H1 (cell line): ENCODE measurements around the gene ZNF212. TPM values are rescaled to one million over a fixed set of nuclear protein-coding genes. Genes with fewer than 3 reads are reported as not detected.

Experiments
- CTCF ChIA-PET: fragments of 300-600 bp; sonication (Branson Sonifier 250); formaldehyde crosslinking; loops from one replicate; lab custom pipeline; 2021; ENCODE audit not compliant: partially characterized antibody; lab: Charles Lee
- POLR2A ChIA-PET: fragments of 300-600 bp; sonication (Branson Sonifier 250); formaldehyde crosslinking; loops from one replicate; lab custom pipeline; 2021; ENCODE audit warnings: inconsistent platforms; ENCODE audit not compliant: partially characterized antibody; lab: Charles Lee
- DNase-seq, 2 experiments: peaks; one replicate each; pipeline versions ENCODE4 v3.0.0 to v3.0.0-alpha.2; 2010 to 2022; ENCODE audit warnings: low spot score in 2 of 2, low read depth in 1 of 2, mixed read lengths in 1 of 2
- FAIRE-seq: peaks from 2 replicates; lab custom pipeline; 2011; peaks lifted over from hg19 to GRCh38; lab: Jason Lieb, UNC
- H2AFZ ChIP-seq: 2 replicates; pipeline ENCODE4 v1.8.1; 2012; ENCODE audit warnings: low read length, inconsistent platforms
- H2AK5ac ChIP-seq: 2 replicates; pipeline ENCODE4 v1.6.1; 2013; ENCODE audit warnings: low read depth, low read length
- H2BK120ac ChIP-seq: replicated peaks from 2 replicates; pipeline ENCODE3; 2013; ENCODE audit warnings: low read depth, low read length, inconsistent platforms
- H2BK12ac ChIP-seq: 2 replicates; pipeline ENCODE4 v1.6.1; 2013; ENCODE audit warnings: low read depth, low read length
- H2BK15ac ChIP-seq: 2 replicates; pipeline ENCODE4 v1.6.1; 2013; ENCODE audit warnings: low read length
- H2BK20ac ChIP-seq: 2 replicates; pipeline ENCODE4 v1.6.1; 2013; ENCODE audit warnings: low read length
- H2BK5ac ChIP-seq: 2 replicates; pipeline ENCODE4 v1.6.1; 2013; ENCODE audit warnings: low read depth, low read length
- H3K14ac ChIP-seq: 2 replicates; pipeline ENCODE4 v1.6.1; 2013; ENCODE audit warnings: inconsistent platforms; ENCODE audit not compliant: insufficient read length
- H3K18ac ChIP-seq: 2 replicates; pipeline ENCODE4 v1.6.1; 2013; ENCODE audit warnings: low read length; ENCODE audit errors: extremely low read depth
- H3K23ac ChIP-seq: 2 replicates; pipeline ENCODE4 v1.6.1; 2013; ENCODE audit warnings: inconsistent platforms; ENCODE audit not compliant: insufficient read length
- H3K23me2 ChIP-seq: 2 replicates; pipeline ENCODE4 v1.6.1; 2013; ENCODE audit warnings: low read depth, low read length
- H3K27ac ChIP-seq: 2 replicates; pipeline ENCODE4 v1.6.1; 2011; ENCODE audit warnings: low read depth, low read length, inconsistent platforms
- H3K27me3 ChIP-seq, 4 experiments: replicated peaks in 1 of 4; 1 replicate in 1 of 4; 2 replicates in 3 of 4; pipeline versions ENCODE4 v1.6.1 to v1.8.1; 2011 to 2013; ENCODE audit warnings: low read length in 3 of 4, mild to moderate bottlenecking in 3 of 4, inconsistent platforms in 2 of 4, mixed read lengths in 2 of 4, moderate library complexity in 1 of 4; ENCODE audit not compliant: control insufficient read depth in 3 of 4, insufficient read depth in 3 of 4; ENCODE audit errors: extremely low read depth in 1 of 4
- H3K36me3 ChIP-seq, 4 experiments: 2 replicates each; pipeline versions ENCODE4 v1.6.1 to v1.8.1; 2011 to 2013; ENCODE audit warnings: mild to moderate bottlenecking in 4 of 4, low read length in 3 of 4, moderate library complexity in 2 of 4, control low read depth in 1 of 4, inconsistent platforms in 1 of 4; ENCODE audit not compliant: insufficient read depth in 4 of 4, control insufficient read depth in 2 of 4
- H3K4ac ChIP-seq: replicated peaks from 2 replicates; pipeline ENCODE3; 2013; ENCODE audit warnings: low read length, low read depth, mixed read lengths, inconsistent platforms; ENCODE audit not compliant: insufficient read length
- H3K4me1 ChIP-seq, 4 experiments: replicated peaks in 1 of 4; 1 replicate in 1 of 4; 2 replicates in 3 of 4; pipeline versions ENCODE4 v1.6.1 to v1.8.1; 2011 to 2013; ENCODE audit warnings: low read length in 3 of 4, inconsistent platforms in 2 of 4, mixed read lengths in 1 of 4; ENCODE audit not compliant: insufficient read depth in 4 of 4, control insufficient read depth in 3 of 4
- H3K4me2 ChIP-seq, 2 experiments: 2 replicates each; pipeline versions ENCODE4 v1.6.1 to v1.8.1; 2011 to 2013; ENCODE audit warnings: low read depth in 2 of 2, low read length in 2 of 2, control low read depth in 1 of 2, inconsistent platforms in 1 of 2, mild to moderate bottlenecking in 1 of 2; ENCODE audit not compliant: insufficient read depth in 1 of 2
- H3K4me3 ChIP-seq, 4 experiments: fragments of 200-600, 300-600 bp in 1 of 4; sonication (generic), shearing (Covaris generic), sonication (Bioruptor Twin) in 1 of 4; 2 replicates each; pipeline versions ENCODE4 v1.5.1 to v1.8.1; 2011 to 2016; ENCODE audit warnings: low read length in 4 of 4, low read depth in 3 of 4, control low read depth in 2 of 4, inconsistent platforms in 2 of 4, mild to moderate bottlenecking in 2 of 4, mixed read lengths in 1 of 4, moderate library complexity in 1 of 4; ENCODE audit not compliant: insufficient read depth in 2 of 4; ENCODE audit errors: extremely low read depth in 1 of 4
- H3K56ac ChIP-seq: replicated peaks from 2 replicates; pipeline ENCODE3; 2013; ENCODE audit warnings: low read depth, mild to moderate bottlenecking, mixed read lengths, low read length, inconsistent platforms; ENCODE audit not compliant: insufficient read length
- H3K79me1 ChIP-seq: 2 replicates; pipeline ENCODE4 v1.6.1; 2013; ENCODE audit warnings: low read depth, low read length, control low read depth
- H3K79me2 ChIP-seq, 2 experiments: 2 replicates each; pipeline versions ENCODE4 v1.6.1 to v1.8.1; 2012 to 2013; ENCODE audit warnings: low read length in 2 of 2, mild to moderate bottlenecking in 2 of 2, inconsistent platforms in 1 of 2; ENCODE audit not compliant: insufficient read depth in 2 of 2, control insufficient read depth in 1 of 2
- H3K9ac ChIP-seq, 4 experiments: replicated peaks in 1 of 4; 1 replicate in 1 of 4; 2 replicates in 3 of 4; pipeline versions ENCODE4 v1.6.1 to v1.8.1; 2011 to 2013; ENCODE audit warnings: low read depth in 3 of 4, low read length in 3 of 4, control low read depth in 2 of 4, mild to moderate bottlenecking in 2 of 4, moderate library complexity in 2 of 4, inconsistent platforms in 1 of 4; ENCODE audit errors: extremely low read depth in 1 of 4
- H3K9me3 ChIP-seq, 2 experiments: 2 replicates each; pipeline versions ENCODE4 v1.6.1 to v1.8.1; 2012 to 2013; ENCODE audit warnings: mild to moderate bottlenecking in 2 of 2, moderate library complexity in 2 of 2, control low read depth in 1 of 2, inconsistent platforms in 1 of 2, low read depth in 1 of 2, low read length in 1 of 2, mixed read lengths in 1 of 2; ENCODE audit not compliant: insufficient read depth in 2 of 2
- H4K20me1 ChIP-seq, 2 experiments: replicated peaks in 1 of 2; 2 replicates each; pipeline versions ENCODE3 to v1.8.1; 2011 to 2013; ENCODE audit warnings: inconsistent platforms in 2 of 2, low read length in 2 of 2, mild to moderate bottlenecking in 1 of 2; ENCODE audit not compliant: insufficient read depth in 2 of 2, control insufficient read depth in 1 of 2
- H4K5ac ChIP-seq: 2 replicates; pipeline ENCODE4 v1.6.1; 2013; ENCODE audit warnings: low read length, low read depth, mixed read lengths, inconsistent platforms; ENCODE audit not compliant: insufficient read length
- H4K8ac ChIP-seq: 2 replicates; pipeline ENCODE4 v1.8.0; 2013; ENCODE audit warnings: mild to moderate bottlenecking, moderate library complexity, low read length, inconsistent platforms; ENCODE audit not compliant: insufficient read depth; ENCODE audit errors: extremely low read depth
- H4K91ac ChIP-seq: replicated peaks from 2 replicates; pipeline ENCODE3; 2013; ENCODE audit warnings: low read length, mixed read lengths, inconsistent platforms; ENCODE audit not compliant: insufficient read length
- CBX5 ChIP-seq: fragments of 300-800, 300-1000 bp; sonication (generic); IDR thresholded peaks from 2 replicates; pipeline ENCODE4 v1.7.1; 2016; ENCODE audit warnings: antibody characterized with exemption, low read length, low read depth
- CTBP2 ChIP-seq: IDR thresholded peaks from 2 replicates; pipeline ENCODE4 v1.7.0; 2011; ENCODE audit warnings: borderline replicate concordance, mild to moderate bottlenecking, moderate library complexity, mixed read lengths, low read length; ENCODE audit not compliant: insufficient read depth, insufficient read length
- GABPA ChIP-seq: IDR thresholded peaks from 2 replicates; pipeline ENCODE4 v1.6.1; 2011; ENCODE audit warnings: mild to moderate bottlenecking, low read length, moderate library complexity, borderline replicate concordance; ENCODE audit not compliant: insufficient read depth
- NRF1 ChIP-seq: IDR thresholded peaks from 2 replicates; pipeline ENCODE4 v1.6.1; 2011; ENCODE audit warnings: mild to moderate bottlenecking, low read depth, low read length, improper control_type of control experiment
- SP1 ChIP-seq: IDR thresholded peaks from 2 replicates; pipeline ENCODE4 v1.6.1; 2011; ENCODE audit warnings: low read depth, low read length
- SP2 ChIP-seq: IDR thresholded peaks from 2 replicates; pipeline ENCODE4 v1.6.1; 2012; ENCODE audit warnings: mild to moderate bottlenecking, low read length, inconsistent platforms
- TAF1 ChIP-seq: IDR thresholded peaks from 2 replicates; pipeline ENCODE4 v1.6.1; 2011; ENCODE audit warnings: mild to moderate bottlenecking, low read depth, low read length
- TAF7 ChIP-seq: optimal IDR thresholded peaks from 2 replicates; pipeline ENCODE3; 2011; ENCODE audit warnings: low read depth, mild to moderate bottlenecking, inconsistent platforms, low read length, moderate library complexity, borderline replicate concordance
- TEAD4 ChIP-seq: IDR thresholded peaks from 2 replicates; pipeline ENCODE4 v1.6.1; 2012; ENCODE audit warnings: low read depth, low read length, inconsistent platforms, mixed read lengths
- WGBS, 2 experiments: shearing (Covaris generic) in 1 of 2; methylation state at CpG; one replicate each; pipeline versions ENCODE4 v1.1.6 to v1.1.7; 2013 to 2015; ENCODE audit warnings: low lambda C conversion rate in 2 of 2, mixed read lengths in 2 of 2, inconsistent platforms in 1 of 2, low coverage in 1 of 2, missing lambda C conversion rate in 1 of 2; ENCODE audit not compliant: insufficient replicate concordance in 2 of 2, insufficient coverage in 1 of 2, insufficient read length in 1 of 2; ENCODE audit errors: extremely low coverage in 1 of 2, missing lambda C conversion rate in 1 of 2; 5-methylcytosine and 5-hydroxymethylcytosine counted together
- polyA plus RNA-seq, 7 experiments: library from polyadenylated mRNA; depleted of rRNA in 3 of 7; stranded (reverse) in 5 of 7; unstranded in 2 of 7; fragments of >200 nt in 5 of 7; fragments of 200-250 nt in 2 of 7; gene quantifications; 1 replicate in 5 of 7; 2 replicates in 1 of 7; 4 replicates in 1 of 7; pipeline versions ENCODE4 v1.2.1 to v1.2.3, GENCODE V29; 2011 to 2013; ENCODE audit warnings: missing spikeins in 2 of 7, mixed read lengths in 2 of 7
- total RNA-seq: library from RNA; stranded (reverse); fragmentation: NEBNext Ultra II Directional; extraction: Animal tissue kit (Norgen Biotek cat#: 25700); gene quantifications from 2 replicates; pipeline ENCODE4 v1.2.1, GENCODE V29; 2021
- TF ChIP-seq, protein P1 (sequence below): IDR thresholded peaks from 2 replicates; pipeline ENCODE4 v1.6.1; 2012; ENCODE audit warnings: inconsistent platforms
- TF ChIP-seq, protein P2 (sequence below): IDR thresholded peaks from 2 replicates; pipeline ENCODE4 v1.6.1; 2012; ENCODE audit warnings: inconsistent platforms

ZNF212 gene
- total and polyA plus RNA-seq, 2 of the 8 experiments (the other 6 are each of a cell fraction or from before 2014, with no cell fraction given), result 6.7 to 19.3 TPM

DNA sequence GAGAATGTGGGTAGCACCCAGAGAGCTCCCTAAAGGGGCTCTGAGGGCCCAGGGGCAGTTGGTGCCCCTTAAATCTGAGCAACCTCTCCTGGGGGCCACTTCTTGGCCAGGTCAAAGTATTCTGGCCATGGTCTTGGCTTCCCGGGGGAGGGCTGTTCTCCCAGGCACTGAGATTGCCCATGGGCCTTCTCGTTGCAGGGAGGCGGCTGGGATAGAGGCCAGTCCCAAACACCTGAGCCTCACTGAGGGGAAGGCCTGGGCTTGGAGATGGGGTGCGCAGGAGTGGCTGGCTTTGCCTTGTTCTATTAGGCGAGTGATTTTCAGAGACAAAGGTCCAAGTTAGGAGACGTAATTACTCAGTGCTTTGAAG lies 56.0 kb downstream of the ZNF212 start:
- Histone ChIP-seq H3K79me1 (no peaks in the 10 kb centered on the region), H3K4me1 (0 out of 7 replicates have a peak, but pooled peaks cover 0 to 2% (median 0%) of the 10 kb centered on the region in 4 experiments), H2AFZ (no peak overlapping the region), H3K56ac (no peak overlapping the region), H3K9me3 (peaks cover 0 to 6% of the 10 kb centered on the region in 2 experiments; a peak in 1 of 4 replicates), H3K23me2 (no peaks in the 10 kb centered on the region), H3K4me3 (no peak overlapping the region), H2BK15ac (no peak overlapping the region), H3K27me3 (no peaks in the 10 kb centered on the region), H3K4ac (no peak overlapping the region), H3K79me2 (no peaks in the 10 kb centered on the region), H3K9ac (no peak overlapping the region), H4K5ac (no peak overlapping the region), H2AK5ac (no peak overlapping the region), H4K20me1 (no peaks in the 10 kb centered on the region), H3K23ac (no peak overlapping the region), H3K27ac (no peak overlapping the region), H4K91ac (no peak overlapping the region), H3K4me2 (no peak overlapping the region), H2BK12ac (no peak overlapping the region), H2BK5ac (no peak overlapping the region; the same call in 1 of the 2 replicates), H3K14ac (no peak overlapping the region), H2BK120ac (no peak overlapping the region), H4K8ac (no peak overlapping the region), H2BK20ac (no peak overlapping the region), H3K36me3 (no peaks in the 10 kb centered on the region), H3K18ac (no peak overlapping the region)
- POLR2A ChIA-PET, result interaction anchor here (1.5 kb wide), 1 partner anchor 10 kb away, joined by 4 read pairs; no protein-coding TSS in a partner anchor
- WGBS, 2 experiments, result 93% methylated on average over 6 of the region's 6 CpGs; no CpG with 5 or more reads in 1 of the 2 experiments
- DNase-seq (no peak), FAIRE-seq (no peak)
- CTCF ChIA-PET, result interaction anchor here (0.6 to 2.3 kb wide), 2 partner anchors 15 to 622 kb away, joined by 3 to 7 read pairs; no protein-coding TSS in a partner anchor
- TF ChIP-seq, protein P1, sequence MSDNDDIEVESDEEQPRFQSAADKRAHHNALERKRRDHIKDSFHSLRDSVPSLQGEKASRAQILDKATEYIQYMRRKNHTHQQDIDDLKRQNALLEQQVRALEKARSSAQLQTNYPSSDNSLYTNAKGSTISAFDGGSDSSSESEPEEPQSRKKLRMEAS, result no peak
- TF ChIP-seq TAF1 (no peak), SP1 (no peak), TAF7 (no peak), GABPA (no peak), NRF1 (no peak), CTBP2 (no peak), SP2 (no peak), TEAD4 (no peak), CBX5 (no peak)
- TF ChIP-seq, protein P2, sequence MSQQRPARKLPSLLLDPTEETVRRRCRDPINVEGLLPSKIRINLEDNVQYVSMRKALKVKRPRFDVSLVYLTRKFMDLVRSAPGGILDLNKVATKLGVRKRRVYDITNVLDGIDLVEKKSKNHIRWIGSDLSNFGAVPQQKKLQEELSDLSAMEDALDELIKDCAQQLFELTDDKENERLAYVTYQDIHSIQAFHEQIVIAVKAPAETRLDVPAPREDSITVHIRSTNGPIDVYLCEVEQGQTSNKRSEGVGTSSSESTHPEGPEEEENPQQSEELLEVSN, result no peak
